HG03135 (cell line): ENCODE data around the gene UBFD1.
"Not testable (repeated sequence)": the region's sequence is repeated elsewhere in the genome, so short reads cannot be mapped to it uniquely, and the experiment has no call there.

Experiments
- ATAC-seq: cut with Tn5 transposase; IDR thresholded peaks from one replicate; pipeline ENCODE4 v1.9.1; 2021; ENCODE audit warnings: mild to moderate bottlenecking, moderate library complexity; ENCODE audit not compliant: unreplicated experiment

Gene UBFD1

GRCh38 chr16:23595951-23596720, 38.6 kb downstream of the UBFD1 start, which contains the start of gene NDUFAB1:
Gene NDUFAB1 (minus strand): TSS chr16:23596316. CDS start chr16:23596290, 26 bp downstream.
- ATAC-seq, result peak; percentile 95

DNA sequence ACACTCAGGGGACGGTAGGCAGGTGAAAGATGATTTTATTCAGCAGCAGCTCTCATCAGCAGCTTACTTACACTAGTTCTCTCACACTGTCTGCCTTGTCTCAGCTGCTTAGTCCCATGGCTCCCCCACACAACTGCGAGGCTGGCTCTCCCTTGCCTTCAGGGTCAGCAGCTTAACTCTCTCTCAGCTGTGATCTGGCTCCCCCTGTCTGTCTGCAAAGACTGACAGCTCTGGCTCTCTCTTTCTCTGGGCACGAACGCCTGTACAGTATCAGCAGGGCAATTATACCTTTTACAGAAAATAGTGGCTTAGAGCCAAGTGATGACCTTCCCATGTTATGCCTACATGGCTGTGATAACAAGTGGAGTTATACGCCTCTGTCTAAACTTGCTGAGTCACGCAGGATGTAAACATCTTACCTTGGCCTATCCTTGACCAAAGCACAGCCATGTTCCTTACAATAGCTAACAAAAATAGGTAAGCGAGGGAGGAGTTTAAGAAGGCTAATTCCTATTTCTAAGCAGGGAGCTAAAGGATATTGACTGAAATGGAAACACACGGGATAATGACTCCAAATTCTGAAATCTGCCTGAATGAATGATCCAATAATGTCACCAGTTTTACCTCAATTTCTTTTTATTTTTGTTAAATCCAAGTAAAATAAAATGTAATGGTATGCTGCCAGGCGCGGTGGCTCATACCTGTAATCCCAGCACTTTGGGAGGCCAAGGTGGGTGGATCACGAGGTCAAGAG, 39.7 kb downstream of the UBFD1 start:
- ATAC-seq, result no peak

DNA sequence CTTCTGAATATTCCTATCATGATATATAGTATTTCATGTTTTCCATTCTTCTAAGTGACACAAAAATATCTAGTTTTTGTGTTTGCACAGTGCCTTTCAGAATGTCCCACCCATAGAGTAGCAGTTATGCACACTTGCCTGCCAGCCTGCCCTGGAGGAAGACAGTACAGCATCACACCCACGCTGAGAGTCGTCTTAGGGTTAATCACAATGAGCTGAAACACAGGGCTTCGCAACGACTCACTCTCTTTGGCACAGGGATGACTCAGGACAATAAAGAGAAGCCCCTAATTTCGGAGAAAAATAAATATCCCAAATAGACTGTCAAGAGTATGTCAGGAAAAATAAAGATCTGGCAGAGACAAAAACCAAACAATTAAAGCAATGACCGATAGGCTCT, 50.2 kb downstream of the UBFD1 start:
- no peak for ATAC-seq

DNA sequence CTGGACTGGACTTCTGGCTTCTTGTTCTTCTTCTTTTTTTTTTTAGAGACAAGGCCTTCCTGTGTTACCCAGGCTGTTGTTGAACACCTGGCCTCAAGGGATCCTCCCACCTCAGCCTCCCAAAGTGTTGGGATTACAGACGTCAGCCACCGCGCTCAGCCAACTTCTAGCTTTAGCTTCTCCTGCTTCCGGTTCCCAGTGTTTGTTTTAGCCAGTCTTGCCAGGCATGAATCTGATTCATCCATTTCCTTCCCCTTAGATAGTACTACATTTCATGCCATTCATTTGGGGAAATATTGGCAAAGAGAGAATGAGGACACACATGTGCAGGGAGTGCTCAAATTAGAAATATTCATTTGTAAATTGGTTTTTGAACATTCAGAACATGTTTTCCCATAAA, 50.7 kb downstream of the UBFD1 start:
- ATAC-seq, result no peak

DNA sequence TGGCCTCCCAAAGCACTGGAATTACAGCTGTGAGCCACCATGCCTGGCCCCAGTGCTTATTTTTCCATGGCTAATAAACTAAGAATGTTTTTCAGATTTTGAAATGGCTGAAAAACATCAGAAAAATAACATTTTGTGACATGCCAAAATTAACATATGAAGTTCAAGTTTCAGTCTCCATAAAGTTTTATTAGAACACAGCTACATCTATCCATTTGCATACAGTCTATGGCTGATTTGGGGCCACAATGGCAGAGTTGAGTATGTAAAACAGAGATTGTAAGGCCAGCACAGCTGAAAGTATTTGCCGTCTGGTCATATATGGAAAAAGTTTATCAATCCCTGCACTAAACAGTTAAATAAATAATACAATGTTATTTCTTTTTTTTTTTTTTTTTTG, 52.4 kb downstream of the UBFD1 start:
- ATAC-seq, result no peak

- not testable (repeated sequence) for ATAC-seq
Measured at GRCh38 chr16:23610905-23611304, 53.4 kb downstream of the UBFD1 start.

DNA sequence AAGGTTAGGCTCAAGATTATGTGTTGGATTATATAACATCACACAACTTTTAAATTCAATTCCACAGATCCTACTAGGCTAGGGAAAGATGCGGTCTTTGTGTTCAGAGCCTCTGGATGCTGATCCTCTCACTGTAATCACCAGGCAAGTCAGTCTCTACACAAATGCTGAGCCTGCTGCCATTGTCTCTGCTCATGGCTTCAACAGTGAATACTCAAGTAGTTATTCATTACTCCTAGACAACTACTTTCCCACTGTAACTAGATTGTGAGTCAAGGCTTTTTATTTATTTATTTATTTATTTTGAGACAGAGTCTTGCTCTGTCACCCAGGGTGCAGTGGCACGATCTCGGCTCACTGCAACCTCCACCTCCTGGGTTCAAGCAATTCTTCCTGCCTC, 54.4 kb downstream of the UBFD1 start:
- no peak for ATAC-seq

DNA sequence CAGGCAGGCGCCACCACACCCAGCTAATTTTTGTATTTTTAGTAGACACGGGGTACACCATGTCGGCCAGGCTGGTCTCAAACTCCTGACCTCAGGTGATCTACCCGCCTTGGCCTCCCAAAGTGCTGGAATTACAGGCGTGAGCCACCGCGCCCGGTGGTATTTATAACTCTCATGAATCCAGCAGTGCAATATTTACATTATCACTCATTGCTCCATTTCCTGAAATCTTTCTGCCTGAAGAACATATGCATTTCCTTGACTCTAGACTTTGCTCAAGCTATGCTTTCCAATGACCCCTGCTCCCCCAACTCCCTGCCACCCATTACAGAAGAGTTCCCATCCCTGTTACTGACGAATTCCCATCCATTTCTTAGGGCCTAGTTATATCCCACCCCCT, 58.3 kb downstream of the UBFD1 start:
- ATAC-seq, result no peak
